ENCODE measurements around the gene MSH2. TPM values are rescaled to one million over a fixed set of nuclear protein-coding genes. Genes with fewer than 3 reads are reported as not detected.
"Not testable (repeated sequence)": the region's sequence is repeated elsewhere in the genome, so short reads cannot be mapped to it uniquely, and the experiment has no call there.

MSH2 gene
- total RNA-seq, 1 donor from 2014 or later = 81.9 TPM

DNA sequence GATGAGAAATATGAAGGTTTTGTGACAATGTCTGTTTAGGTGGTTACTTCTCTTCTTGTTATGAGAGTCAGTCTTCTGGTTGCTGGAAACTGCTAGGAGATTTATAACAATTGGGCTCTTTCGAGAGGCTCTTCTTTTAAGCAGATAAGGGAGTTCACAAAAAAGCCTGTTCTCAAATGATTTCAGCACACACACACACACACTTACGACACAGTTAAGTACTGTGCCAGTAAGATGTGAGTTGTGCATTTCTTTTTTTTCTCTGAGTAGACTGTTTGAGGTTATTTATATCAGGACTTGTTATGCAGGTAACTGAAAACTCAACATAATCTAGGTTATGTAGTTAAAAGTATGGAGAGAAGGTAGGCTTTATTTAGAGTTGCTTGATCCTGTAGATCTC is 49.8 kb downstream of the MSH2 start:
- Mint-ChIP-seq H3K9me3 (no peaks in the 10 kb centered on the region), H3K27me3 (ENCODE audit: low read depth) (no peaks in the 10 kb centered on the region), H3K27ac (ENCODE audit: unreplicated experiment) (no peak overlapping the region), H3K4me3 (no peak overlapping the region), H3K4me1 (no peaks in the 10 kb centered on the region), H3K36me3 (ENCODE audit: low read depth) (peaks cover 37% of the 10 kb centered on the region)
- no peak for DNase-seq (ENCODE audit: low read depth, low spot score)
- no peak for TF ChIP-seq CTCF (conservative IDR thresholded peaks at IDR 0.05)

DNA sequence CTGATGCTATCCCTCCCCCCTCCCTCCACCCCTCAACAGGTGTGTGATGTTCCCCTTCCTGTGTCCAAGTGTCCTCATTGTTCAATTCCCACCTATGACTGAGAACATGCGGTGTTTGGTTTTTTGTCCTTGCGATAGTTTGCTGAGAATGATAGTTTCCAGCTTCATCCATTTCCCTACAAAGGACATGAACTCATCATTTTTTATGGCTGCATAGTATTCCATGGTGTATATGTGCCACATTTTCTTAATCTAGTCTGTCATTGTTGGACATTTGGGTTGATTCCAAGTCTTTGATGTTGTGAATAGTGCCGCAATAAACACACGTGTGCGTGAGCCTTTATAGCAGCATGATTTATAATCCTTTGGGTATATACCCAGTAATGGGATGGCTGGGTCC is 51.9 kb downstream of the MSH2 start:
- H3K27me3 Mint-ChIP-seq (ENCODE audit: low read depth); H3K4me1 Mint-ChIP-seq; H3K4me3 Mint-ChIP-seq; H3K27ac Mint-ChIP-seq (ENCODE audit: unreplicated experiment); DNase-seq (ENCODE audit: low read depth, low spot score); H3K9me3 Mint-ChIP-seq: not testable (repeated sequence)
- peaks cover 37% of the 10 kb centered on the region for H3K36me3 Mint-ChIP-seq (ENCODE audit: low read depth)

GRCh38 chr2:47455411-47455810 is 52.5 kb downstream of the MSH2 start:
- H3K4me1 Mint-ChIP-seq = no peaks in the 10 kb centered on the region
- H3K4me3 Mint-ChIP-seq = no peak overlapping the region
- no peak for TF ChIP-seq CTCF (conservative IDR thresholded peaks at IDR 0.05)
- peaks cover 37% of the 10 kb centered on the region for H3K36me3 Mint-ChIP-seq (ENCODE audit: low read depth)
- no peak overlapping the region for H3K27ac Mint-ChIP-seq (ENCODE audit: unreplicated experiment)
- no peak for DNase-seq (ENCODE audit: low read depth, low spot score)
- no peaks in the 10 kb centered on the region for H3K9me3 Mint-ChIP-seq
- H3K27me3 Mint-ChIP-seq (ENCODE audit: low read depth) = no peaks in the 10 kb centered on the region

DNA sequence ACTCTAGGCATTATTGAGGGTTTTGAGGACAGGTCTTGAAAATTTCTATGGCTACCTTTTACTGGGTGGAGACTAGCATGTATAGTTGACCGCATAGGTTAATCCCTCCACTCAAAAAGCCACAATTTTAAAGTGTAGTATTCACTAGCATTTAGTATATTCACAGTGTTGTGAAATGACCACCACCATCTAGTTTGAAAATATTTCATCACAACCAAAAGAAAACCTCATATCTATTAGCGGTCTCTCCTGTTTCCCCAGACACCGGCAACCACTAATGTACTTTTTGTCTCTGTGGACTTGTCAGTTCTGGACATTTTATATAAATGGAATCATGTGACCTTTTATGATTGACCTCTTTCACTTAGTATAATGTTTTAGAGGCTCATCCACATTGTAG is 53.9 kb downstream of the MSH2 start:
- no peaks in the 10 kb centered on the region for H3K27me3 Mint-ChIP-seq (ENCODE audit: low read depth)
- H3K9me3 Mint-ChIP-seq = peaks cover 3% of the 10 kb centered on the region
- H3K4me3 Mint-ChIP-seq = no peak overlapping the region
- H3K4me1 Mint-ChIP-seq = no peaks in the 10 kb centered on the region
- TF ChIP-seq CTCF (conservative IDR thresholded peaks at IDR 0.05) = no peak
- no peak for DNase-seq (ENCODE audit: low read depth, low spot score)
- H3K27ac Mint-ChIP-seq (ENCODE audit: unreplicated experiment) = no peak overlapping the region
- H3K36me3 Mint-ChIP-seq (ENCODE audit: low read depth) = peaks cover 35% of the 10 kb centered on the region

DNA sequence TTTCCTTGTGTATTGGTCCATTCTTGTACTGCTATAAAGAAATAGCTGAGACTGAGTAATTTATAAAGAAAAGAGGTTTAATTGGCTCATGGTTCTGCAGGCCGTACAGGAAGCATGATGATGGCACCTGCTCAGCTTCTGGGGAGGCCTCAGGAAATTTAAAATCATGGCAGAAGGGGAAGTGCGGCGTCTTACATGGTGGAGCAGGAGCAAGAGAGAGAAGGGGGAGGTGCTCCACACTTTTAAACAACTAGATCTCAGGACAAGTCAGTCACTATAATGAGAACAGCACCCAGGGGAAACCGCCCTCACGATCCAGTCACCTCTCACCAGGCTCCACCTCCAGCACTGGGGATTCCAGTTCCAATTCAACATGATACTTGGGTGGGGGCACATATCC is 54.3 kb downstream of the MSH2 start:
- Mint-ChIP-seq H3K4me1 (no peaks in the 10 kb centered on the region), H3K36me3 (ENCODE audit: low read depth) (peaks cover 36% of the 10 kb centered on the region), H3K27me3 (ENCODE audit: low read depth) (no peaks in the 10 kb centered on the region), H3K27ac (ENCODE audit: unreplicated experiment) (peak overlapping the region; percentile 16), H3K4me3 (no peak overlapping the region), H3K9me3 (peaks cover 3% of the 10 kb centered on the region)
- TF ChIP-seq CTCF (conservative IDR thresholded peaks at IDR 0.05) = no peak
- DNase-seq (ENCODE audit: low read depth, low spot score) = no peak

GRCh38 chr2:47459021-47459420 is 56.1 kb downstream of the MSH2 start:
- peaks cover 42% of the 10 kb centered on the region for H3K36me3 Mint-ChIP-seq (ENCODE audit: low read depth)
- no peak overlapping the region for H3K4me3 Mint-ChIP-seq
- no peaks in the 10 kb centered on the region for H3K27me3 Mint-ChIP-seq (ENCODE audit: low read depth)
- no peak overlapping the region for H3K27ac Mint-ChIP-seq (ENCODE audit: unreplicated experiment)
- no peak for DNase-seq (ENCODE audit: low read depth, low spot score)
- TF ChIP-seq CTCF (conservative IDR thresholded peaks at IDR 0.05) = no peak
- H3K9me3 Mint-ChIP-seq = peaks cover 3% of the 10 kb centered on the region
- H3K4me1 Mint-ChIP-seq = no peaks in the 10 kb centered on the region

All from neural crest cell (in vitro differentiated cells).